Trophoblast cell (in vitro differentiated cells and primary cell): ENCODE measurements around the gene EHMT1.
"Not testable (repeated sequence)": the region's sequence is repeated elsewhere in the genome, so short reads cannot be mapped to it uniquely, and the experiment has no call there.

Experiments
- DNase-seq, 2 donors: peaks; one replicate each; pipeline ENCODE4 v3.0.0-alpha.2; 2016
- H2AFZ ChIP-seq: 2 replicates; pipeline ENCODE4 v1.6.1; 2013; ENCODE audit warnings: low read length, moderate library complexity, mild to moderate bottlenecking; ENCODE audit not compliant: insufficient read depth, poor library complexity
- H2AK5ac ChIP-seq: 2 replicates; pipeline ENCODE4 v1.6.1; 2013; ENCODE audit warnings: mild to moderate bottlenecking, low read length
- H2BK120ac ChIP-seq: 2 replicates; pipeline ENCODE4 v1.6.1; 2013; ENCODE audit warnings: low read length, mild to moderate bottlenecking, moderate library complexity; ENCODE audit not compliant: insufficient read depth, poor library complexity
- H2BK12ac ChIP-seq: 2 replicates; pipeline ENCODE4 v1.6.1; 2013; ENCODE audit warnings: mild to moderate bottlenecking, low read length, moderate library complexity
- H2BK5ac ChIP-seq: 2 replicates; pipeline ENCODE4 v1.6.1; 2013; ENCODE audit warnings: low read length, low read depth, moderate library complexity, mild to moderate bottlenecking; ENCODE audit not compliant: poor library complexity
- H3K14ac ChIP-seq: 2 replicates; pipeline ENCODE4 v1.6.1; 2013; ENCODE audit warnings: mild to moderate bottlenecking, low read length
- H3K18ac ChIP-seq: 2 replicates; pipeline ENCODE4 v1.6.1; 2013; ENCODE audit warnings: mild to moderate bottlenecking, low read length
- H3K23ac ChIP-seq: 2 replicates; pipeline ENCODE4 v1.6.1; 2013; ENCODE audit warnings: low read length
- H3K27ac ChIP-seq: 2 replicates; pipeline ENCODE4 v1.5.1; 2013; ENCODE audit warnings: low read depth, mild to moderate bottlenecking, inconsistent platforms, low read length, moderate library complexity
- H3K27me3 ChIP-seq: 2 replicates; pipeline ENCODE4 v1.6.1; 2013; ENCODE audit warnings: inconsistent platforms, mild to moderate bottlenecking, low read length, moderate library complexity; ENCODE audit not compliant: insufficient read depth
- H3K36me3 ChIP-seq, 2 experiments: 1 replicate in 1 of 2; 2 replicates in 1 of 2; pipeline ENCODE4 v1.6.1; 2013; ENCODE audit warnings: low read length in 2 of 2, mild to moderate bottlenecking in 2 of 2, moderate library complexity in 1 of 2; ENCODE audit not compliant: insufficient read depth in 2 of 2, control insufficient read depth in 1 of 2
- H3K4ac ChIP-seq: 2 replicates; pipeline ENCODE4 v1.6.1; 2013; ENCODE audit warnings: low read depth, mild to moderate bottlenecking, low read length, moderate library complexity
- H3K4me1 ChIP-seq, 2 experiments: 1 replicate in 1 of 2; 2 replicates in 1 of 2; pipeline ENCODE4 v1.6.1; 2013; ENCODE audit warnings: low read length in 2 of 2, mild to moderate bottlenecking in 2 of 2, moderate library complexity in 1 of 2; ENCODE audit not compliant: insufficient read depth in 2 of 2, control insufficient read depth in 1 of 2
- H3K4me2 ChIP-seq: 2 replicates; pipeline ENCODE4 v1.6.1; 2013; ENCODE audit warnings: inconsistent platforms, mild to moderate bottlenecking, low read length, moderate library complexity
- H3K4me3 ChIP-seq: 2 replicates; pipeline ENCODE4 v1.5.1; 2013; ENCODE audit warnings: mild to moderate bottlenecking, low read depth, low read length, inconsistent platforms
- H3K79me1 ChIP-seq: one replicate; pipeline ENCODE4 v1.6.1; 2013; ENCODE audit warnings: low read length
- H3K79me2 ChIP-seq: 2 replicates; pipeline ENCODE4 v1.6.1; 2013; ENCODE audit warnings: low read length, mild to moderate bottlenecking; ENCODE audit not compliant: control insufficient read depth, insufficient read depth, poor library complexity
- H3K9ac ChIP-seq: 2 replicates; pipeline ENCODE4 v1.6.1; 2013; ENCODE audit warnings: mild to moderate bottlenecking, low read length
- H3K9me3 ChIP-seq: 2 replicates; pipeline ENCODE4 v1.6.1; 2013; ENCODE audit warnings: low read depth, mild to moderate bottlenecking, control low read depth, inconsistent platforms, low read length; ENCODE audit not compliant: insufficient read depth
- H4K12ac ChIP-seq: 2 replicates; pipeline ENCODE4 v1.6.1; 2013; ENCODE audit warnings: low read depth, mild to moderate bottlenecking, low read length, moderate library complexity
- H4K8ac ChIP-seq: 2 replicates; pipeline ENCODE4 v1.6.1; 2013; ENCODE audit warnings: low read depth, mild to moderate bottlenecking, low read length, moderate library complexity
- H4K91ac ChIP-seq: one replicate; pipeline ENCODE4 v1.6.1; 2013; ENCODE audit warnings: low read depth, mild to moderate bottlenecking, low read length, moderate library complexity
- WGBS: extraction: QIAGEN DNeasy Blood & Tissue Kit; methylation state at CpG from one replicate; pipeline ENCODE4 v1.1.7; 2013; ENCODE audit warnings: missing lambda C conversion rate; ENCODE audit not compliant: insufficient read length, insufficient coverage; ENCODE audit errors: extremely low coverage; 5-methylcytosine and 5-hydroxymethylcytosine counted together

The EHMT1 gene

GRCh38 chr9:137715866-137716693, 97.3 kb downstream of the EHMT1 start:
- H3K9me3 ChIP-seq: peaks cover 10% of the 10 kb centered on the region
- not testable (repeated sequence) for H2BK5ac ChIP-seq, H4K12ac ChIP-seq, H3K14ac ChIP-seq, H3K79me2 ChIP-seq, H3K27ac ChIP-seq, H3K4me2 ChIP-seq, H4K91ac ChIP-seq, H3K18ac ChIP-seq, H3K4me1 ChIP-seq, H4K8ac ChIP-seq, H2AK5ac ChIP-seq, H3K23ac ChIP-seq, H2AFZ ChIP-seq, H3K4ac ChIP-seq, H3K4me3 ChIP-seq, H3K79me1 ChIP-seq, H3K27me3 ChIP-seq, H2BK120ac ChIP-seq, DNase-seq, H2BK12ac ChIP-seq, H3K9ac ChIP-seq
- no CpG with 5 or more reads among the region's 7 CpGs for WGBS
- H3K36me3 ChIP-seq: peaks cover 45 to 51% of the 10 kb centered on the region in 2 experiments

DNA sequence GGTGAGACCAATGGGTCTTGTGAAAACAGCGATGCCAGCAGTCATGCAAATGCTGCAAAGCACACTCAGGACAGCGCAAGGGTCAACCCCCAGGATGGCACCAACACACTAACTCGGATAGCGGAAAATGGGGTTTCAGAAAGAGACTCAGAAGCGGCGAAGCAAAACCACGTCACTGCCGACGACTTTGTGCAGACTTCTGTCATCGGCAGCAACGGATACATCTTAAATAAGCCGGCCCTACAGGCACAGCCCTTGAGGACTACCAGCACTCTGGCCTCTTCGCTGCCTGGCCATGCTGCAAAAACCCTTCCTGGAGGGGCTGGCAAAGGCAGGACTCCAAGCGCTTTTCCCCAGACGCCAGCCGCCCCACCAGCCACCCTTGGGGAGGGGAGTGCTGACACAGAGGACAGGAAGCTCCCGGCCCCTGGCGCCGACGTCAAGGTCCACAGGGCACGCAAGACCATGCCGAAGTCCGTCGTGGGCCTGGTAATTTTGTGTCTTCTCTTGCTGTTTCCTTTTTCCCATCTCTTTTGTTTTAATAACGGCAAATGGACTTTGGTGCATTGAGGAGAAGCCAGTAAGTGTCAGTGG, 98.0 kb downstream of the EHMT1 start:
- Histone ChIP-seq H3K4me1 (no peaks in the 10 kb centered on the region), H3K27me3 (no peaks in the 10 kb centered on the region), H3K36me3 (peaks cover 38 to 44% of the 10 kb centered on the region in 2 experiments), H3K9me3 (peaks cover 10% of the 10 kb centered on the region), H2BK12ac (no peak overlapping the region), H3K4me3 (no peak overlapping the region), H3K79me2 (no peaks in the 10 kb centered on the region), H2AFZ (no peak overlapping the region), H3K18ac (no peak overlapping the region), H4K8ac (no peak overlapping the region), H3K4me2 (no peak overlapping the region), H3K27ac (no peak overlapping the region), H2AK5ac (no peak overlapping the region), H4K91ac (no peak overlapping the region), H2BK5ac (no peak overlapping the region), H4K12ac (no peak overlapping the region), H3K14ac (no peak overlapping the region), H2BK120ac (no peak overlapping the region), H3K23ac (no peak overlapping the region), H3K9ac (no peak overlapping the region), H3K79me1 (no peaks in the 10 kb centered on the region), H3K4ac (no peak overlapping the region)
- no peak for DNase-seq
- WGBS: no CpG with 5 or more reads among the region's 25 CpGs

- H3K4me3 ChIP-seq: peak overlapping the region; percentile 23
- H4K12ac ChIP-seq: no peak overlapping the region
- H3K14ac ChIP-seq: no peak overlapping the region
- H3K79me2 ChIP-seq: peaks cover 4% of the 10 kb centered on the region
- H2BK120ac ChIP-seq: no peak overlapping the region
- H3K9ac ChIP-seq: no peak overlapping the region
- H2BK5ac ChIP-seq: no peak overlapping the region
- no peak overlapping the region for H2AFZ ChIP-seq
- no peak overlapping the region for H3K27ac ChIP-seq
- DNase-seq: no peak
- H3K23ac ChIP-seq: no peak overlapping the region
- no peak overlapping the region for H4K8ac ChIP-seq
- H3K36me3 ChIP-seq: peaks cover 34 to 42% of the 10 kb centered on the region in 2 experiments
- no peaks in the 10 kb centered on the region for H3K79me1 ChIP-seq
- no peaks in the 10 kb centered on the region for H3K27me3 ChIP-seq
- no peak overlapping the region for H3K18ac ChIP-seq
- no CpG with 5 or more reads among the region's 28 CpGs for WGBS
- H3K4me1 ChIP-seq: peaks cover 0 to 3% of the 10 kb centered on the region in 2 experiments
- H3K4ac ChIP-seq: no peak overlapping the region
- H3K9me3 ChIP-seq: peaks cover 10% of the 10 kb centered on the region
- H2BK12ac ChIP-seq: no peak overlapping the region
- H3K4me2 ChIP-seq: no peak overlapping the region
- H4K91ac ChIP-seq: no peak overlapping the region
- H2AK5ac ChIP-seq: no peak overlapping the region
These were observed 99.0 kb downstream of the EHMT1 start for GRCh38 chr9:137717776-137718327.

DNA sequence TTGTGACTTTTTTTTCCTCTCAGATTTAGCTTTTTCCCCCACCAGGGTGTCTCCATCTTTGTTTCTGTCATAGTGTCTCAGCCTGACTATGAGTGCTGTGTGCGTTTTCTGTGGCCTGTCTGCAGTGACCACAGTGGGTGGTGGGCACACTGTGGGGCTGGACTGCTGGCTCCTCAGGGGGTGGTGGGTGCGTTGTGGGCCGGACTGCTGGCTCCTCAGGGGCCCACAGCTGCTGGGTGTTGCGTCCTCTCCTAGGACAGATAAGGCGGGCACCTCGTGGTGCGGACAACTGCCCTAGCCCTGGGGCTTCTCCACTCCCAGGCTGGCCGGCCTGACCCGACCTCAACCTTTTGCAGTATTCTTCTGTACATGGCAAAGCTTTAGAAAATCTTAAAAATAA, 100.4 kb downstream of the EHMT1 start:
- Histone ChIP-seq H3K4me3 (no peak overlapping the region), H3K79me2 (peaks cover 4% of the 10 kb centered on the region), H2BK5ac (no peak overlapping the region), H4K91ac (no peak overlapping the region), H2BK12ac (no peak overlapping the region), H3K27me3 (no peaks in the 10 kb centered on the region), H4K12ac (no peak overlapping the region), H3K18ac (no peak overlapping the region), H3K4me2 (no peak overlapping the region), H2AFZ (no peak overlapping the region), H3K4me1 (peaks cover 6 to 8% of the 10 kb centered on the region in 2 experiments), H2AK5ac (no peak overlapping the region), H3K14ac (no peak overlapping the region), H3K4ac (no peak overlapping the region), H3K79me1 (no peaks in the 10 kb centered on the region), H4K8ac (no peak overlapping the region), H3K9ac (no peak overlapping the region), H3K9me3 (peaks cover 10% of the 10 kb centered on the region), H2BK120ac (no peak overlapping the region), H3K23ac (no peak overlapping the region), H3K27ac (no peak overlapping the region), H3K36me3 (peaks cover 34 to 42% of the 10 kb centered on the region in 2 experiments)
- DNase-seq: no peak
- no CpG with 5 or more reads among the region's 9 CpGs for WGBS
